K562 (cell line): ENCODE results near the gene PPARG. TPM values are rescaled to one million over a fixed set of nuclear protein-coding genes. Genes with fewer than 3 reads are reported as not detected.

ENCODE experiments used
- ATAC-seq: fragments of 200-7000 bp; cut with Tn5 transposase; 3 replicates; pipeline ENCODE4 v1.9.1; 2020; ENCODE audit warnings: moderate library complexity
- BruUV-seq: library from RNA; stranded (reverse); fragments of 400-500 nt; replicated peaks from 2 replicates; lab custom pipeline; 2021; lab: Mats Ljungman, UMichigan
- CTCF ChIA-PET: fragments of 300-600 bp; formaldehyde crosslinking; extraction: SDS; loops from one replicate; lab custom pipeline; 2021; ENCODE audit warnings: low intra/inter-chr PET ratio; lab: Yijun Ruan, JAX
- POLR2A ChIA-PET: fragments of 300-600, 350-650 bp; sonication (Branson Sonifier 250); formaldehyde crosslinking; extraction: SDS; loops from one replicate; lab custom pipeline; 2021; ENCODE audit warnings: antibody characterized with exemption, inconsistent platforms; lab: Yijun Ruan, JAX
- DNase-seq, 4 experiments: peaks; one replicate each; pipeline versions ENCODE4 v3.0.0 to v3.0.0-alpha.2; 2011 to 2018; ENCODE audit warnings: low spot score in 3 of 4, mixed read lengths in 3 of 4; ENCODE audit errors: extremely low read depth in 1 of 4
- FAIRE-seq: peaks from 2 replicates; lab custom pipeline; 2011; peaks lifted over from hg19 to GRCh38; lab: Jason Lieb, UNC
- H2AFZ ChIP-seq: 2 replicates; pipeline ENCODE4 v1.6.0; 2011; ENCODE audit warnings: low read depth, low read length, control low read depth, inconsistent platforms
- H3K27ac ChIP-seq: fragments of 200-600 bp; 3 replicates; pipeline ENCODE4 v1.8.0; 2011; ENCODE audit warnings: low read depth, mild to moderate bottlenecking, control low read depth, inconsistent platforms, low read length, moderate library complexity, mixed read lengths; ENCODE audit errors: extremely low read depth
- H3K27me3 ChIP-seq, 2 experiments: fragments of 300-600 bp in 1 of 2; 2 replicates in 1 of 2; 3 replicates in 1 of 2; pipeline versions ENCODE4 v1.6.0 to v1.8.0; 2011; ENCODE audit warnings: inconsistent platforms in 2 of 2, low read length in 2 of 2, mild to moderate bottlenecking in 1 of 2, mixed read lengths in 1 of 2, moderate library complexity in 1 of 2; ENCODE audit not compliant: control insufficient read depth in 2 of 2, insufficient read depth in 2 of 2
- H3K36me3 ChIP-seq: fragments of 300-600 bp; 3 replicates; pipeline ENCODE4 v1.8.0; 2011; ENCODE audit warnings: mild to moderate bottlenecking, low read length, inconsistent platforms; ENCODE audit not compliant: control insufficient read depth, insufficient read depth
- H3K4me1 ChIP-seq, 2 experiments: fragments of 200-600 bp in 1 of 2; replicated peaks in 1 of 2; 2 replicates in 1 of 2; 3 replicates in 1 of 2; pipeline versions ENCODE4 v1.5.1 to v1.8.0; 2011; ENCODE audit warnings: inconsistent platforms in 2 of 2, low read length in 2 of 2, mild to moderate bottlenecking in 1 of 2, mixed read lengths in 1 of 2, moderate library complexity in 1 of 2; ENCODE audit not compliant: control insufficient read depth in 2 of 2, insufficient read depth in 2 of 2
- H3K4me2 ChIP-seq: 2 replicates; pipeline ENCODE4 v1.6.1; 2011; ENCODE audit warnings: low read length, control low read depth, inconsistent platforms, mixed read lengths; ENCODE audit not compliant: insufficient read depth
- H3K4me3 ChIP-seq: fragments of 200-600 bp; sonication (generic), shearing (Covaris generic); 2 replicates; pipeline ENCODE4 v1.5.1; 2016; ENCODE audit warnings: control low read depth, inconsistent platforms
- H3K79me2 ChIP-seq: fragments of 200-600 bp; 3 replicates; pipeline ENCODE4 v1.8.0; 2011; ENCODE audit warnings: low read length, inconsistent platforms; ENCODE audit not compliant: control insufficient read depth, insufficient read depth
- H3K9ac ChIP-seq, 2 experiments: 2 replicates each; pipeline versions ENCODE4 v1.6.0 to v1.6.1; 2011; ENCODE audit warnings: low read depth in 2 of 2, low read length in 2 of 2, control low read depth in 1 of 2, inconsistent platforms in 1 of 2, mild to moderate bottlenecking in 1 of 2, mixed read lengths in 1 of 2; ENCODE audit not compliant: insufficient read depth in 1 of 2
- H3K9me1 ChIP-seq: one replicate; pipeline ENCODE4 v1.6.0; 2011; ENCODE audit warnings: inconsistent platforms, mild to moderate bottlenecking, low read length, moderate library complexity; ENCODE audit not compliant: control insufficient read depth, insufficient read depth
- H3K9me3 ChIP-seq: replicated peaks from 2 replicates; pipeline ENCODE4 v1.5.1; 2011; ENCODE audit warnings: low read depth, low read length, inconsistent platforms; ENCODE audit not compliant: control insufficient read depth, insufficient read depth
- H4K20me1 ChIP-seq: replicated peaks from 2 replicates; pipeline ENCODE4 v1.6.1; 2011; ENCODE audit warnings: low read length, inconsistent platforms, mixed read lengths; ENCODE audit not compliant: control insufficient read depth, insufficient read depth
- CREM ChIP-seq: IDR thresholded peaks from 2 replicates; pipeline ENCODE4 v1.6.1; 2014; ENCODE audit warnings: antibody characterized with exemption, low read depth
- HMGN3 ChIP-seq: IDR thresholded peaks from 2 replicates; pipeline ENCODE4 v1.6.1; 2011; ENCODE audit warnings: borderline replicate concordance, low read depth, mild to moderate bottlenecking, mixed read lengths, low read length; ENCODE audit not compliant: insufficient read length; ENCODE audit errors: extremely low read depth
- WGBS: fragments of 100-300 bp; shearing (Covaris generic); methylation state at CpG from one replicate; pipeline ENCODE4 v1.1.6; 2016; ENCODE audit warnings: low coverage, mixed read lengths; ENCODE audit not compliant: insufficient coverage; ENCODE audit errors: missing lambda C conversion rate; 5-methylcytosine and 5-hydroxymethylcytosine counted together
- in situ Hi-C: fragments of 300-500 bp; cut with MboI; formaldehyde crosslinking; loops from 4 replicates; pipeline ENCODE4 v1.15.0; 2018; ENCODE audit warnings: inconsistent platforms, mixed read lengths
- intact Hi-C: fragments of 100-400 bp; cut with micrococcal nuclease; formaldehyde crosslinking; loops from 2 replicates; pipeline ENCODE4 v1.14.2; 2022
- polyA plus RNA-seq, 8 experiments: library from polyadenylated mRNA; depleted of rRNA in 4 of 8; stranded (reverse) in 5 of 8; unstranded in 3 of 8; fragments of >200 nt; fragmentation: Nextera tagmentation in 2 of 8; fragmentation: Illumina TruSeq in 1 of 8; extraction: Ambion mirVana in 2 of 8; extraction: Trizol in 1 of 8; gene quantifications; 2 replicates each; pipeline versions ENCODE4 v1.2.1 to v1.2.3, GENCODE V29; 2011 to 2014; ENCODE audit warnings: inconsistent platforms in 1 of 8, missing spikeins in 1 of 8
- total RNA-seq, 7 experiments: library from RNA; depleted of rRNA in 6 of 7; stranded (reverse); fragments of >200 nt in 6 of 7; fragmentation: Illumina TruSeq in 2 of 7; extraction: Trizol in 2 of 7; gene quantifications; 2 replicates each; pipeline versions ENCODE4 v1.2.1 to v1.2.3, GENCODE V29; 2011 to 2021; ENCODE audit warnings: low replicate concordance in 1 of 7
- TF ChIP-seq, protein P1 (sequence below): sonication (generic); IDR thresholded peaks from 2 replicates; pipeline ENCODE4 v1.6.1; 2016

The PPARG gene
- total and polyA plus RNA-seq, 9 of the 15 experiments (the other 6 are each of a cell fraction or from before 2014, with no cell fraction given) = not detected

- TF ChIP-seq, protein P1, sequence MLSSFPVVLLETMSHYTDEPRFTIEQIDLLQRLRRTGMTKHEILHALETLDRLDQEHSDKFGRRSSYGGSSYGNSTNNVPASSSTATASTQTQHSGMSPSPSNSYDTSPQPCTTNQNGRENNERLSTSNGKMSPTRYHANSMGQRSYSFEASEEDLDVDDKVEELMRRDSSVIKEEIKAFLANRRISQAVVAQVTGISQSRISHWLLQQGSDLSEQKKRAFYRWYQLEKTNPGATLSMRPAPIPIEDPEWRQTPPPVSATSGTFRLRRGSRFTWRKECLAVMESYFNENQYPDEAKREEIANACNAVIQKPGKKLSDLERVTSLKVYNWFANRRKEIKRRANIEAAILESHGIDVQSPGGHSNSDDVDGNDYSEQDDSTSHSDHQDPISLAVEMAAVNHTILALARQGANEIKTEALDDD = 0 out of 2 replicates have a peak, but pooled peaks have one; percentile 28
These were observed 91.6 kb downstream of the PPARG start (continued) for GRCh38 chr3:12380461-12380860.

DNA sequence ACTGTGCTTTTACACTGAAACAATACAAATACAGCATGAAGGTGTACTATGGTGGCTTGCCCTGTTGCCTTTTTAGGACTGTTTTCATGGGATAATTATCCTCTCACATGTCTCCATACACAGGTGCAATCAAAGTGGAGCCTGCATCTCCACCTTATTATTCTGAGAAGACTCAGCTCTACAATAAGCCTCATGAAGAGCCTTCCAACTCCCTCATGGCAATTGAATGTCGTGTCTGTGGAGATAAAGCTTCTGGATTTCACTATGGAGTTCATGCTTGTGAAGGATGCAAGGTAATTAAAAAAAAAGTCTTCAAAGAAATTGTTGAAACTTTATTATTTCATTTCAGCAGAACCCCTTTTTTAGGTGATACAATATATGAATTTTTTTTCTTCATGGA is 92.3 kb downstream of the PPARG start:
- no peak for TF ChIP-seq HMGN3
- peak; percentile 84; the same call in 1 of the 2 replicates for TF ChIP-seq CREM
- 0% methylated on average over 1 of the region's 1 CpG for WGBS
- Histone ChIP-seq H3K9me3 (no peaks in the 10 kb centered on the region), H3K27me3 (no peaks in the 10 kb centered on the region), H3K4me2 (no peak overlapping the region), H3K79me2 (no peaks in the 10 kb centered on the region), H3K36me3 (no peaks in the 10 kb centered on the region), H3K9me1 (no peaks in the 10 kb centered on the region), H3K4me1 (no peaks in the 10 kb centered on the region), H2AFZ (no peak overlapping the region), H3K27ac (no peak overlapping the region), H4K20me1 (no peaks in the 10 kb centered on the region), H3K9ac (no peak overlapping the region), H3K4me3 (no peak overlapping the region)
- no TSS peak for BruUV-seq
- in situ Hi-C loops (no loop called here), intact Hi-C loops (no loop called here)
- ChIA-PET CTCF (no interaction called here), POLR2A (interaction anchor here (0.6 kb wide), 1 partner anchor 117 kb away, joined by 4 read pairs; no protein-coding TSS in a partner anchor)
- FAIRE-seq (no peak), ATAC-seq (no peak), DNase-seq (no peak)
